H9 (cell line): ENCODE results near the gene MIPOL1. TPM values are rescaled to one million over a fixed set of nuclear protein-coding genes. Genes with fewer than 3 reads are reported as not detected.

Source experiments
- DNase-seq: peaks from one replicate; pipeline ENCODE4 v3.0.0-alpha.2; 2017
- H2AFZ ChIP-seq: one replicate; pipeline ENCODE4 v1.6.1; 2013; ENCODE audit warnings: mild to moderate bottlenecking, low read length, control low read depth, moderate library complexity
- H2AK5ac ChIP-seq: 2 replicates; pipeline ENCODE4 v1.6.1; 2013; ENCODE audit warnings: low read length, control low read depth, mixed read lengths; ENCODE audit not compliant: insufficient read length
- H2BK120ac ChIP-seq: one replicate; pipeline ENCODE4 v1.6.1; 2013; ENCODE audit warnings: low read depth, mild to moderate bottlenecking, low read length, control low read depth, inconsistent platforms; ENCODE audit not compliant: poor library complexity, severe bottlenecking
- H2BK12ac ChIP-seq: 2 replicates; pipeline ENCODE4 v1.6.1; 2013; ENCODE audit warnings: low read length, control low read depth, mixed read lengths, low read depth; ENCODE audit not compliant: insufficient read length
- H2BK15ac ChIP-seq: 2 replicates; pipeline ENCODE4 v1.6.1; 2013; ENCODE audit warnings: low read depth, low read length, control low read depth
- H2BK20ac ChIP-seq: one replicate; pipeline ENCODE4 v1.6.1; 2013; ENCODE audit warnings: low read depth, mild to moderate bottlenecking, low read length, control low read depth, inconsistent platforms; ENCODE audit not compliant: poor library complexity, severe bottlenecking
- H2BK5ac ChIP-seq: 2 replicates; pipeline ENCODE4 v1.6.1; 2013; ENCODE audit warnings: low read length, control low read depth, mixed read lengths; ENCODE audit not compliant: insufficient read length
- H3K14ac ChIP-seq: 2 replicates; pipeline ENCODE4 v1.6.1; 2013; ENCODE audit warnings: low read length, control low read depth; ENCODE audit not compliant: insufficient read depth
- H3K18ac ChIP-seq: 2 replicates; pipeline ENCODE4 v1.6.1; 2013; ENCODE audit warnings: low read depth, mild to moderate bottlenecking, mixed read lengths, low read length, control low read depth; ENCODE audit not compliant: insufficient read length
- H3K23ac ChIP-seq: 2 replicates; pipeline ENCODE4 v1.6.1; 2013; ENCODE audit warnings: low read length, control low read depth, mixed read lengths, low read depth; ENCODE audit not compliant: insufficient read length
- H3K23me2 ChIP-seq: 2 replicates; pipeline ENCODE4 v1.6.1; 2013; ENCODE audit warnings: low read depth, mild to moderate bottlenecking, mixed read lengths, low read length, control low read depth; ENCODE audit not compliant: insufficient read length, poor library complexity, severe bottlenecking
- H3K27ac ChIP-seq: 2 replicates; pipeline ENCODE4 v1.5.1; 2013; ENCODE audit warnings: low read length, control low read depth, mixed read lengths, low read depth; ENCODE audit not compliant: insufficient read length
- H3K27me3 ChIP-seq: 2 replicates; pipeline ENCODE4 v1.6.1; 2013; ENCODE audit warnings: low read length, control low read depth, inconsistent platforms; ENCODE audit not compliant: insufficient read depth
- H3K4ac ChIP-seq: 2 replicates; pipeline ENCODE4 v1.6.1; 2013; ENCODE audit warnings: low read depth, mild to moderate bottlenecking, control low read depth, inconsistent platforms, low read length, moderate library complexity
- H3K4me1 ChIP-seq: 2 replicates; pipeline ENCODE4 v1.6.1; 2013; ENCODE audit warnings: low read length, control low read depth, inconsistent platforms; ENCODE audit not compliant: insufficient read depth
- H3K4me2 ChIP-seq: 2 replicates; pipeline ENCODE4 v1.6.1; 2013; ENCODE audit warnings: low read length, control low read depth, mixed read lengths; ENCODE audit not compliant: insufficient read length, insufficient read depth
- H3K56ac ChIP-seq: 2 replicates; pipeline ENCODE4 v1.6.1; 2013; ENCODE audit warnings: low read depth, mild to moderate bottlenecking, mixed read lengths, low read length, control low read depth; ENCODE audit not compliant: insufficient read length
- H3K79me1 ChIP-seq: 2 replicates; pipeline ENCODE4 v1.6.1; 2013; ENCODE audit warnings: low read depth, mild to moderate bottlenecking, moderate library complexity, low read length, control low read depth, inconsistent platforms; ENCODE audit not compliant: insufficient read depth, poor library complexity, severe bottlenecking
- H3K79me2 ChIP-seq: 2 replicates; pipeline ENCODE4 v1.6.1; 2013; ENCODE audit warnings: low read length, control low read depth, inconsistent platforms; ENCODE audit not compliant: insufficient read depth
- H3K9ac ChIP-seq: 2 replicates; pipeline ENCODE4 v1.6.1; 2013; ENCODE audit warnings: low read length, control low read depth, mixed read lengths; ENCODE audit not compliant: insufficient read length; ENCODE audit errors: extremely low read depth
- H3K9me3 ChIP-seq: one replicate; pipeline ENCODE4 v1.6.1; 2013; ENCODE audit warnings: low read depth, low read length, inconsistent platforms; ENCODE audit not compliant: control insufficient read depth
- H3T11ph ChIP-seq: one replicate; pipeline ENCODE4 v1.6.1; 2013; ENCODE audit warnings: mild to moderate bottlenecking, low read length, control low read depth, inconsistent platforms
- H4K20me1 ChIP-seq: one replicate; pipeline ENCODE4 v1.6.1; 2013; ENCODE audit not compliant: control insufficient read depth, insufficient read length, insufficient read depth
- H4K5ac ChIP-seq: 2 replicates; pipeline ENCODE4 v1.6.1; 2013; ENCODE audit warnings: low read depth, mild to moderate bottlenecking, mixed read lengths, low read length, control low read depth; ENCODE audit not compliant: insufficient read length
- H4K8ac ChIP-seq: replicated peaks from 2 replicates; pipeline ENCODE4 v1.6.1; 2013; ENCODE audit warnings: low read length, control low read depth, mixed read lengths, low read depth; ENCODE audit not compliant: insufficient read length
- H4K91ac ChIP-seq: 2 replicates; pipeline ENCODE4 v1.6.1; 2013; ENCODE audit warnings: low read depth, mild to moderate bottlenecking, moderate library complexity, mixed read lengths, low read length, control low read depth; ENCODE audit not compliant: insufficient read length
- H3K27ac Mint-ChIP-seq, 3 experiments: 2 replicates in 2 of 3; 3 replicates in 1 of 3; pipeline ENCODE4 v1.8.0; 2020 to 2021; ENCODE audit warnings: mixed read lengths in 3 of 3, mild to moderate bottlenecking in 1 of 3, moderate library complexity in 1 of 3
- H3K27me3 Mint-ChIP-seq: 2 replicates; pipeline ENCODE4 v1.8.0; 2021; ENCODE audit warnings: low read depth, mild to moderate bottlenecking, moderate library complexity, mixed read lengths
- H3K36me3 Mint-ChIP-seq, 3 experiments: 2 replicates in 2 of 3; 3 replicates in 1 of 3; pipeline ENCODE4 v1.8.0; 2020 to 2021; ENCODE audit warnings: low read depth in 3 of 3, mixed read lengths in 3 of 3; ENCODE audit not compliant: insufficient read depth in 1 of 3
- H3K4me1 Mint-ChIP-seq, 2 experiments: 2 replicates each; pipeline ENCODE4 v1.8.0; 2020; ENCODE audit warnings: mixed read lengths in 2 of 2
- H3K4me3 Mint-ChIP-seq, 2 experiments: 2 replicates in 1 of 2; 3 replicates in 1 of 2; pipeline ENCODE4 v1.8.0; 2020 to 2021; ENCODE audit warnings: mild to moderate bottlenecking in 2 of 2, mixed read lengths in 2 of 2, moderate library complexity in 1 of 2
- H3K9me3 Mint-ChIP-seq, 2 experiments: 2 replicates in 1 of 2; 3 replicates in 1 of 2; pipeline ENCODE4 v1.8.0; 2020; ENCODE audit warnings: mild to moderate bottlenecking in 2 of 2, mixed read lengths in 2 of 2, moderate library complexity in 1 of 2
- total RNA-seq: library from RNA; stranded (reverse); gene quantifications from 2 replicates; pipeline ENCODE4 v1.2.1, GENCODE V29; 2021
- TF ChIP-seq, protein P1 (sequence below): fragments of 200-600 bp; sonication (generic); conservative IDR thresholded peaks from 3 replicates; pipeline ENCODE4 v1.8.0; 2021; ENCODE audit warnings: antibody characterized with exemption, mild to moderate bottlenecking

MIPOL1 gene
- total RNA-seq, 1 experiment from 2014 or later: 15.6 TPM

DNA sequence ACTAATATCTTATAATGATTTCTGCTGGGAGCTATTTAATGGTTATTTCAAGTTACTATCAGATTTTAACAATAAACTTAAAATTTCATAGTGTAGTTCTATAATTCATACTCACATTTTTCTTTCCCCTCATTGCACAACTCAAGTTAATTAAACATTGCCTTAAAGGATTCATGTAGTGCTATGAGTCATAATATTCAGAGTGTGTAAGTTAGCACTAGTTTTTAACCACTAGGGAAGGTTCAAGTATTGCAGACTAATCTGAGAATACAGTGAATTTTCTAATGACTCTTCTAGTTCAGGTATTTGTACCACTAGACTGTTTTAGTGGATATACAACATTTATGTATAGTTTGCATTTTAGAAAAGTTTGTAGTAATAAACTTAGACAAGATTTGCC, 347.4 kb downstream of the MIPOL1 start:
- Mint-ChIP-seq H3K27me3 (no peaks in the 10 kb centered on the region), H3K9me3 (no peaks in the 10 kb centered on the region), H3K4me1 (no peaks in the 10 kb centered on the region), H3K36me3 (no peaks in the 10 kb centered on the region), H3K27ac (no peak overlapping the region), H3K4me3 (no peak overlapping the region)
- Histone ChIP-seq H3K56ac (no peak overlapping the region), H4K5ac (no peak overlapping the region), H3K9ac (no peak overlapping the region), H3K4ac (no peak overlapping the region), H2BK120ac (no peak overlapping the region), H3K79me1 (no peaks in the 10 kb centered on the region), H2BK12ac (no peak overlapping the region), H3K27ac (no peak overlapping the region), H3K23me2 (no peaks in the 10 kb centered on the region), H4K20me1 (no peaks in the 10 kb centered on the region), H2AK5ac (no peak overlapping the region), H3K14ac (no peak overlapping the region), H3T11ph (no peak overlapping the region), H3K27me3 (no peaks in the 10 kb centered on the region), H2BK15ac (no peak overlapping the region), H2BK5ac (no peak overlapping the region), H3K18ac (no peak overlapping the region), H3K23ac (no peak overlapping the region), H2AFZ (no peak overlapping the region), H3K9me3 (no peaks in the 10 kb centered on the region), H3K4me2 (no peak overlapping the region), H4K91ac (no peak overlapping the region), H2BK20ac (no peak overlapping the region), H3K79me2 (no peaks in the 10 kb centered on the region), H3K4me1 (no peaks in the 10 kb centered on the region), H4K8ac (no peak overlapping the region)
- no peak for DNase-seq
- TF ChIP-seq, protein P1, sequence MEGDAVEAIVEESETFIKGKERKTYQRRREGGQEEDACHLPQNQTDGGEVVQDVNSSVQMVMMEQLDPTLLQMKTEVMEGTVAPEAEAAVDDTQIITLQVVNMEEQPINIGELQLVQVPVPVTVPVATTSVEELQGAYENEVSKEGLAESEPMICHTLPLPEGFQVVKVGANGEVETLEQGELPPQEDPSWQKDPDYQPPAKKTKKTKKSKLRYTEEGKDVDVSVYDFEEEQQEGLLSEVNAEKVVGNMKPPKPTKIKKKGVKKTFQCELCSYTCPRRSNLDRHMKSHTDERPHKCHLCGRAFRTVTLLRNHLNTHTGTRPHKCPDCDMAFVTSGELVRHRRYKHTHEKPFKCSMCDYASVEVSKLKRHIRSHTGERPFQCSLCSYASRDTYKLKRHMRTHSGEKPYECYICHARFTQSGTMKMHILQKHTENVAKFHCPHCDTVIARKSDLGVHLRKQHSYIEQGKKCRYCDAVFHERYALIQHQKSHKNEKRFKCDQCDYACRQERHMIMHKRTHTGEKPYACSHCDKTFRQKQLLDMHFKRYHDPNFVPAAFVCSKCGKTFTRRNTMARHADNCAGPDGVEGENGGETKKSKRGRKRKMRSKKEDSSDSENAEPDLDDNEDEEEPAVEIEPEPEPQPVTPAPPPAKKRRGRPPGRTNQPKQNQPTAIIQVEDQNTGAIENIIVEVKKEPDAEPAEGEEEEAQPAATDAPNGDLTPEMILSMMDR: no peak
